Esophagus (tissue), 2 donors: ENCODE data around the gene RASSF8. TPM values are rescaled to one million over a fixed set of nuclear protein-coding genes. Genes with fewer than 3 reads are reported as not detected.

Experiments
- H3K27ac ChIP-seq, 2 donors: one replicate each; pipeline ENCODE4 v1.5.1; 2013; ENCODE audit warnings: low read depth in 2 of 2, mild to moderate bottlenecking in 2 of 2, inconsistent platforms in 1 of 2, low read length in 1 of 2, moderate library complexity in 1 of 2
- H3K27me3 ChIP-seq, 2 donors: one replicate each; pipeline ENCODE4 v1.6.1; 2013; ENCODE audit warnings: low read length in 2 of 2, control low read depth in 1 of 2, mild to moderate bottlenecking in 1 of 2; ENCODE audit not compliant: insufficient read depth in 2 of 2, control insufficient read depth in 1 of 2
- H3K36me3 ChIP-seq, 2 donors: one replicate each; pipeline ENCODE4 v1.6.1; 2013; ENCODE audit warnings: low read length in 1 of 2; ENCODE audit not compliant: control insufficient read depth in 2 of 2, insufficient read depth in 2 of 2
- H3K4me1 ChIP-seq, 2 donors: one replicate each; pipeline ENCODE4 v1.6.1; 2013; ENCODE audit warnings: low read length in 1 of 2; ENCODE audit not compliant: control insufficient read depth in 2 of 2, insufficient read depth in 2 of 2
- H3K4me3 ChIP-seq, 2 donors: one replicate each; pipeline ENCODE4 v1.5.1; 2013; ENCODE audit warnings: low read length in 2 of 2, mild to moderate bottlenecking in 2 of 2, low read depth in 1 of 2, moderate library complexity in 1 of 2
- H3K9me3 ChIP-seq, 2 donors: one replicate each; pipeline ENCODE4 v1.6.1; 2013; ENCODE audit warnings: mild to moderate bottlenecking in 2 of 2, low read depth in 1 of 2, low read length in 1 of 2, moderate library complexity in 1 of 2; ENCODE audit not compliant: control insufficient read depth in 2 of 2, insufficient read depth in 1 of 2
- WGBS, 2 donors: extraction: QIAGEN DNeasy Blood & Tissue Kit; methylation state at CpG; one replicate each; pipeline ENCODE4 v1.1.7; 2013; 5-methylcytosine and 5-hydroxymethylcytosine counted together
- polyA plus RNA-seq, 2 donors: library from polyadenylated mRNA; stranded (reverse); fragments of 200-250 nt; gene quantifications; one replicate each; pipeline ENCODE4 v1.2.3, GENCODE V29; 2013
- donor health status: healthy with polysubstance abuse.
- donor health status: Bipolar disorder and iron deficiency.

The RASSF8 gene
- polyA plus RNA-seq, result 1 to 10 TPM in 1 of 2 donors, under 1 TPM in 1; 0.83 to 1.8 TPM

GRCh38 chr12:25958428-25959070 is at the start of gene RASSF8:
Gene RASSF8 (plus strand): TSS chr12:25958682. CDS start chr12:26055344, 96,662 bp downstream.
- Histone ChIP-seq H3K4me3 (peak within 1 kb of the TSS; percentile 67), H3K36me3 (peaks cover 0 to 2% of the 10 kb centered on the region in 2 donors), H3K9me3 (no peaks in the 10 kb centered on the region), H3K27ac (peak within 1 kb of the TSS; percentile 80 to 90), H3K27me3 (peaks cover 0 to 4% of the 10 kb centered on the region in 2 donors), H3K4me1 (no peaks in the 10 kb centered on the region)
- WGBS, 2 donors, result 0 to 1% methylated on average over 53 to 113 of the region's 113 CpGs

GRCh38 chr12:25914551-25914950 is 43.9 kb upstream of the RASSF8 start:
- H3K36me3 ChIP-seq, result no peaks in the 10 kb centered on the region
- H3K4me1 ChIP-seq, result no peaks in the 10 kb centered on the region
- no peaks in the 10 kb centered on the region for H3K9me3 ChIP-seq
- H3K27ac ChIP-seq, result no peak overlapping the region
- no peak overlapping the region for H3K4me3 ChIP-seq
- WGBS, 2 donors, result 84 to 92% methylated on average over 2 of the region's 2 CpGs
- H3K27me3 ChIP-seq, result no peaks in the 10 kb centered on the region

GRCh38 chr12:25924491-25925001 is 33.9 kb upstream of the RASSF8 start:
- Histone ChIP-seq H3K36me3 (no peaks in the 10 kb centered on the region), H3K9me3 (no peaks in the 10 kb centered on the region), H3K27me3 (no peaks in the 10 kb centered on the region), H3K4me1 (no peaks in the 10 kb centered on the region), H3K27ac (no peak overlapping the region), H3K4me3 (no peak overlapping the region)
- 38 to 49% methylated on average over 7 of the region's 7 CpGs for whole genome bisulfite sequencing, 2 donors

- H3K4me3 ChIP-seq, result no peak overlapping the region
- WGBS, 2 donors, result 79 to 89% methylated on average over 7 of the region's 7 CpGs
- H3K36me3 ChIP-seq, result no peaks in the 10 kb centered on the region
- H3K27me3 ChIP-seq, result no peaks in the 10 kb centered on the region
- no peak overlapping the region for H3K27ac ChIP-seq
- no peaks in the 10 kb centered on the region for H3K9me3 ChIP-seq
- H3K4me1 ChIP-seq, result no peaks in the 10 kb centered on the region
These were observed 33.4 kb upstream of the RASSF8 start for GRCh38 chr12:25925064-25925463.

GRCh38 chr12:25926536-25926935 is 31.9 kb upstream of the RASSF8 start:
- H3K9me3 ChIP-seq, result no peaks in the 10 kb centered on the region
- H3K36me3 ChIP-seq, result no peaks in the 10 kb centered on the region
- H3K4me3 ChIP-seq, result no peak overlapping the region
- no peak overlapping the region for H3K27ac ChIP-seq
- H3K27me3 ChIP-seq, result no peaks in the 10 kb centered on the region
- WGBS, 2 donors, result 79% methylated on average over 5 of the region's 5 CpGs
- no peaks in the 10 kb centered on the region for H3K4me1 ChIP-seq

GRCh38 chr12:25929142-25929541 is 29.3 kb upstream of the RASSF8 start:
- no peaks in the 10 kb centered on the region for H3K36me3 ChIP-seq
- H3K4me1 ChIP-seq, result no peaks in the 10 kb centered on the region
- no peak overlapping the region for H3K27ac ChIP-seq
- H3K27me3 ChIP-seq, result no peaks in the 10 kb centered on the region
- WGBS, 2 donors, result 54 to 62% methylated on average over 1 of the region's 1 CpG
- H3K9me3 ChIP-seq, result no peaks in the 10 kb centered on the region
- no peak overlapping the region for H3K4me3 ChIP-seq

GRCh38 chr12:25932971-25933370 is 25.5 kb upstream of the RASSF8 start:
- Histone ChIP-seq H3K27me3 (no peaks in the 10 kb centered on the region), H3K9me3 (no peaks in the 10 kb centered on the region), H3K36me3 (no peaks in the 10 kb centered on the region), H3K4me3 (no peak overlapping the region), H3K27ac (no peak overlapping the region), H3K4me1 (no peaks in the 10 kb centered on the region)
- 91 to 93% methylated on average over 4 of the region's 4 CpGs for WGBS, 2 donors

GRCh38 chr12:25934456-25934855 is 24.0 kb upstream of the RASSF8 start:
- H3K9me3 ChIP-seq, result no peaks in the 10 kb centered on the region
- H3K4me3 ChIP-seq, result no peak overlapping the region
- WGBS, 2 donors, result 57 to 63% methylated on average over 4 of the region's 4 CpGs
- no peak overlapping the region for H3K27ac ChIP-seq
- H3K27me3 ChIP-seq, result no peaks in the 10 kb centered on the region
- no peaks in the 10 kb centered on the region for H3K4me1 ChIP-seq
- H3K36me3 ChIP-seq, result no peaks in the 10 kb centered on the region

GRCh38 chr12:25935355-25936144 is 22.9 kb upstream of the RASSF8 start:
- WGBS, 2 donors, result 88 to 89% methylated on average over 9 of the region's 9 CpGs
- H3K4me3 ChIP-seq, result no peak overlapping the region

More at GRCh38 chr12:25935355-25936144, 22.9 kb upstream of the RASSF8 start:
- Histone ChIP-seq H3K4me1 (no peaks in the 10 kb centered on the region), H3K9me3 (no peaks in the 10 kb centered on the region), H3K27me3 (no peaks in the 10 kb centered on the region), H3K36me3 (no peaks in the 10 kb centered on the region), H3K27ac (no peak overlapping the region)
